ENCODE results near the gene SOS1. TPM values are rescaled to one million over a fixed set of nuclear protein-coding genes. Genes with fewer than 3 reads are reported as not detected.
"Not testable (repeated sequence)": the region's sequence is repeated elsewhere in the genome, so short reads cannot be mapped to it uniquely, and the experiment has no call there.

Gene SOS1
- total RNA-seq, 2 experiments from 2014 or later = 229 to 254 TPM

DNA sequence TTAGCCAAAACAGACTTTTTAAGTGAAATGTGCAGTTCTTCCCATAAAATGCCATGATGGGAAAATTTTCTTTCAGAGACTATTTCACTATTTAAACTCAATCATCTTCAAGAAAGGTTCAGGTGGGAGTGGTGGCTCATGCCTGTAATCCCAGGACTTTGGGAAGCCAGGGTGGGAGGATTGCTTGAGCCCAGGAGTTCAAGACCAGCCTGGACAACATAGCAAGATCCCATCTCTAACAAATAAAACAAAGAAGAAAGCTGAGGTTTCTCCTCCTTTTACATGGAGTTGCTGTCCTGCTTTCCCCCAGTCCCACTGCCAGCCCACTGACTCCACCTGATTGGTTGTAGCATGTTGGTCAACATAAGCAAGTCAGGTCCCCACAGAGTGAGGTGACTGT, 25.8 kb upstream of the SOS1 start:
- POLR2A ChIA-PET = interaction anchor here (16.3 kb wide), 1 partner anchor 23 kb away, joined by 770 read pairs; the partner anchor contains the start of gene SOS1
- Mint-ChIP-seq H3K27ac (no peak overlapping the region), H3K4me3 (no peak overlapping the region), H3K9me3 (peaks cover 8% of the 10 kb centered on the region), H3K36me3 (ENCODE audit: low read depth) (peaks cover 7% of the 10 kb centered on the region), H3K4me1 (peaks cover 40% of the 10 kb centered on the region), H3K27me3 (no peaks in the 10 kb centered on the region)
- CTCF ChIA-PET = interaction anchor here (1.3 kb wide), 1 partner anchor 22 kb away, joined by 4 read pairs; no protein-coding TSS in a partner anchor
- no peak for DNase-seq

DNA sequence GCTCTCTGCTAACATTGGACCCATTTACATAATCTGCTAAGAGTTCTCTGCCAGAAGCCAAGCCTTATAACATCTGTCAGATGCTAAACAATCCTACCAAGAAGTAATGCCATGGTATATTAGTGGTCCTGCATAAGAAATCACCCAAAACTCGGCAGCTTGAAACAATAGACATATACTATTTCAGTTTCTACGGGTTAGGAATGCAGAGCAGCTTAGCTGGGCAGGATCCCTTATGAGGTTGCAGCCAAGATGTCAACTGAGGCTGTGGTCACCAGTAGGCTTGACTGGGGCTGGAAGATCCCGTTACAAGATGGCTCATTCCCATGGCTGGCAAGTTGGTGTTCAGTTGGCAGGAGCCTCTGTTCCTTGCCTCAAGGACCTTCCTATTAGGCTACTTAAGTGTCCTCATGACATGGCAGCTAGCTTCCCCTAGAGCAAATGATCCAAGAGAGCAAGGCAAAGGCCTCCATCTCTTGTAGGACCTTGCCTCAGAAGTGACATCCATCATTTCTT, 25.1 kb upstream of the SOS1 start:
- H3K9me3 Mint-ChIP-seq = peaks cover 8% of the 10 kb centered on the region
- CTCF ChIA-PET = interaction anchor here (1.1 to 5.2 kb wide), 2 partner anchors 20 to 61 kb away, joined by 3 to 42 read pairs; no protein-coding TSS in a partner anchor

DNA sequence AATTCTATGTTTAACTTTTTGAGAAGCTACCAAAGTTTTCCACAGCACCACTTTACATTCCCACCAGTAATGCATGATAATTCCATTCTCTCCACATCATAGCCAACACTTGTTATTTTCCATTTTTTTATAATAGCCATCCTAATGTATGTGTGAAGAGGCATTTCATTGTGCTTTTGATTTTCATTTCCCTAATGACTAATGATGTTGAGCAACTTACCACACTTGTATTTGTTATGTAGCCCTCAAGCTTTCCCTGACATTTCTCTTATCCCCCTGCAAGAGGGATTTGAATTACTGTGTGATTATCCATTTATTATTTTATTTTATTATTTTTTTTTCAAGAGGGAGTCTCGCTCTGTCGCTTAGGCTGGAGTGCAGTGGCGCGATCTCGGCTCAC, 23.6 kb upstream of the SOS1 start:
- Mint-ChIP-seq H3K9me3 (peaks cover 8% of the 10 kb centered on the region), H3K4me1 (peaks cover 51% of the 10 kb centered on the region), H3K27ac (no peak overlapping the region), H3K27me3 (no peaks in the 10 kb centered on the region), H3K4me3 (no peak overlapping the region), H3K36me3 (ENCODE audit: low read depth) (peaks cover 7% of the 10 kb centered on the region)
- ChIA-PET CTCF (interaction anchor here (3.5 to 5.2 kb wide), 3 partner anchors 16 to 84 kb away, joined by 14 to 42 read pairs (median 26); no protein-coding TSS in a partner anchor), POLR2A (interaction anchor here (0.9 to 16.3 kb wide), 3 partner anchors 21 to 84 kb away, joined by 3 to 770 read pairs (median 238); partner anchors contain the start of gene SOS1)
- DNase-seq = no peak

More for the DNA sequence above, 25.1 kb upstream of the SOS1 start:
- H3K36me3 Mint-ChIP-seq (ENCODE audit: low read depth) = peaks cover 7% of the 10 kb centered on the region
- no peak for DNase-seq
- H3K27ac Mint-ChIP-seq = no peak overlapping the region
- no peaks in the 10 kb centered on the region for H3K27me3 Mint-ChIP-seq
- H3K4me3 Mint-ChIP-seq = no peak overlapping the region
- H3K4me1 Mint-ChIP-seq = peaks cover 46% of the 10 kb centered on the region
- POLR2A ChIA-PET = interaction anchor here (16.3 kb wide), 1 partner anchor 22 kb away, joined by 770 read pairs; the partner anchor contains the start of gene SOS1

DNA sequence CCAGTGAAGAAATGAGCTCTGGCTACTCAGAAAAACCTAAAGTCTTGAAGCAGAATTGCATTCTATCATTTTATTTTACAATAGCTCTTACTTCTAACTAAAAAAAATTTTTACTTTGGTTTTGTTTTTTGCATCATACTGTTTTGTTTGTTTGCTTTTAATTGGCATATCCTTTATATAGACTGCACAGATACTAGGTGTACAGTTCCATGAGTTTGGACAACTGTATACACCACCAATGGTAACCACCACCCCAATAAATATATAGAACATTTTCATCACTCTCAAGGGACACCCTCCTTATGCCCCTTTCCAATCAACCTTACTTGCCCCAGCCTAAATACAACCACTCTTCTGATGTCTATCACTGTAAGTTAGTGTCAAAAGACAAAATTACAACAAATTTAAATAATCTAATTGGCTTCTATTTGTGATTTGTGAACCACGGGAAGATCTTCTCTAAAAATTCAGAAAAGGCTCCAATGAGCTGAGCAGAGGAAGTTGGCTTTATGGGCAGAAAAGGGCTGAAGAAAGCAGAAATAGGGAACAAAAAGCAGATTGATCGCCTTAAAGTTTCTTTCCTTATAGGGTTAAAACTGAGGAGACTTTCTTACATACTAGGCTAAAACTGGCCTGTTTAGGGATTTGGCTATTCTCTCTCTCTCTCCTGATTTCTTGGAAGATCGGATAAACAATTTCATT, 22.2 kb upstream of the SOS1 start:
- peaks cover 62% of the 10 kb centered on the region for H3K4me1 Mint-ChIP-seq
- no peak for DNase-seq
- POLR2A ChIA-PET = interaction anchor here (0.7 to 16.3 kb wide), 13 partner anchors 10 to 392 kb away, joined by 3 to 770 read pairs (median 4); partner anchors contain the start of genes SOS1 and SRSF7
- H3K27me3 Mint-ChIP-seq = no peaks in the 10 kb centered on the region
- no peak overlapping the region for H3K4me3 Mint-ChIP-seq
- CTCF ChIA-PET = interaction anchor here (1.2 to 5.2 kb wide), 7 partner anchors 14 to 196 kb away, joined by 3 to 42 read pairs (median 14); partner anchors contain the start of gene SOS1
- peak overlapping the region; percentile 93 for H3K27ac Mint-ChIP-seq
- peaks cover 7% of the 10 kb centered on the region for H3K36me3 Mint-ChIP-seq (ENCODE audit: low read depth)
- peaks cover 5% of the 10 kb centered on the region for H3K9me3 Mint-ChIP-seq

DNA sequence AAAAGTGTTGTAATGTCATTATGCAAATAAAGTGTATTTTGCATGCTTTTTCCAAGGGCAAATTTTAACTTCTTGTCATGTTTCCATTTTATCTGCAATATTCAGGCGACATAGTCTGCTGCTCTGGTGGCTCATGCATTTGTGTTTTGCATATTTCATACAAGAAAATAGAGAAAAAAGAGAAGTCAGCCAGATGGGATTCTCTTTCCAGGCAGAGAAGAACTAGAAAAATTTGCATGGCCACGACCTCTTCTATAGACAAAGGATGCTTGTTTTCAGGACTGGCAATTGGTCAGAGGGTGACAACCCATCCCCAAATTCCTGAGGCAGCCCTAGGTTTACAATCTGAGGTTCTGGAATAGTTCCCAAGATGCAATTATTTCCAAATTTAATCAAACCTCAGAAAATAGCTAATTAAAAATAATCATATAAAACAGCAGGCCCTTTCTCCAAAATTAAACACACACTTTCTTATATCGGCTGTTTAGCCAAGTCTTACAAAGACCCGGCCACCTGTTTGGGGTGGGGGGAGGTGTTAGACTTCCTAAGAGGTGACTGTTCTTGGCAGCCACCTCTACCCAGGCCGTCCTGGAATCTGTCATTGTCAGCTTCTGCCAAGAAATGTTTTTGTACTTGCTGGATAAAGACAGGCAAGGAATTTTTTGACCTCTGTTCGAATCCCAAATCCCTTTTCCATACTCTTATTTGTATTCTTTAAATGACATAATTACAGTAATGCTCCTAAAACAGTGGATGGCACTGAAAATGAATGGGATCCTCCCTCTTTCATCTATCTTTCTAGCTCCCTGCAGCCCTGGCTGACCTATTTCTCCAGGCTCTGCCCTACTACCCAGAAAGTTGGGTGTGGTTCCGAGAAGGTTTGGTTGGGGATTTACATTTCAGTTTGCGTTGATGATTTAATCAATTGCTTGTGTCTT, 20.8 kb upstream of the SOS1 start:
- Mint-ChIP-seq H3K4me1 (peaks cover 72% of the 10 kb centered on the region), H3K36me3 (ENCODE audit: low read depth) (peaks cover 3% of the 10 kb centered on the region)
- POLR2A ChIA-PET = interaction anchor here (1.0 to 16.3 kb wide), 10 partner anchors 8 to 390 kb away, joined by 3 to 770 read pairs (median 5); partner anchors contain the start of genes SOS1 and SRSF7

DNA sequence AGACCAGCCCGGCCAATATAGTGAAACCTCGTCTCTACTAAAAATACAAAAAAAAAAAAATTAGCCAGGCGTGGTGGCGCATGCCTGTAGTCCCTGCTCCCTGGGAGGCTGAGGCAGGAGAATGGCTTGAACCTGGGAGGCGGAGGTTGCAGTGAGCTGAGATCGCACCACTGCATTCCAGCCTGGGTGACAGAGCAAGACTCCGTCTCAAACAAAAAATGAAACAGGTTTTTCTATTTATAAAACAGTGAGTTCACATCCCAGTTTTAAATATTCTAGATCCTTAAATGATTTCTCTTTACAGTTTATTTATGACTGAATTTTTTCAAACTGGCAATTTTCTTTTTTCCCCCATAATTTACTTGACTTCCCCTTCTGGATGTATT, 20.1 kb upstream of the SOS1 start:
- ChIA-PET CTCF (interaction anchor here (1.2 to 5.2 kb wide), 7 partner anchors 12 to 87 kb away, joined by 4 to 42 read pairs (median 9); partner anchors contain the start of gene SOS1), POLR2A (interaction anchor here (1.0 to 16.3 kb wide), 8 partner anchors 8 to 390 kb away, joined by 3 to 770 read pairs (median 8); partner anchors contain the start of genes SOS1 and SRSF7)
- H3K9me3 Mint-ChIP-seq; DNase-seq; H3K27me3 Mint-ChIP-seq; H3K36me3 Mint-ChIP-seq (ENCODE audit: low read depth); H3K4me3 Mint-ChIP-seq: not testable (repeated sequence)
- H3K4me1 Mint-ChIP-seq = peaks cover 78% of the 10 kb centered on the region
- peak overlapping the region; percentile 93 for H3K27ac Mint-ChIP-seq

More for the DNA sequence above, 20.8 kb upstream of the SOS1 start:
- peak; percentile 71 for DNase-seq
- H3K27me3 Mint-ChIP-seq = no peaks in the 10 kb centered on the region
- no peak overlapping the region for H3K4me3 Mint-ChIP-seq
- peak overlapping the region; percentile 93 for H3K27ac Mint-ChIP-seq
- CTCF ChIA-PET = interaction anchor here (0.7 to 5.2 kb wide), 9 partner anchors 13 to 194 kb away, joined by 3 to 42 read pairs (median 7); partner anchors contain the start of gene SOS1
- peaks cover 3% of the 10 kb centered on the region for H3K9me3 Mint-ChIP-seq

DNA sequence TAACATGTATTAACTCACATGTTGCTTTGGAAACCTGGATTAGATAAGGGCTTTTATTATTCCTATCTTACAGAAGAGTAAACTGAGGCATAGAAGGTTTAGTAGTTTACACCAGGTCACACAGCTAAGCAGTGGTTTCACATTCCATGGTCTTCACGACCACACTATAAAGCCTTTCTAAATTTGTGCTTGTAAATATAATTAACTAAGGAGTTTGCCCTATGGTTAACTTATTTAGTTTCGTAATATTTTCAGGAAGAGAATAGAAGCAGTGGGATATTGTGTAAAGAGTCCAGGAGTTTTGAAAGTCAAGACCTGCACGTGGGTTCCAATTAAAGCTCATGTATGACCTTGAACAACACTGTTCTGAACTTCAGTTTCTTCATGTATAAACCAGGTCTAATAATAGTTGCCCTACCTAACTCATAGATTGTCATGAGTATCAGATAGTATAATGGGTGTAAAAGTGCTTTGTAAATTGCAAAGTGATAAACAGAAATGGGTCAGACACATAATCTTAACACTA, 19.5 kb upstream of the SOS1 start:
- no peak overlapping the region for H3K4me3 Mint-ChIP-seq
- H3K4me1 Mint-ChIP-seq = peaks cover 84% of the 10 kb centered on the region
- H3K9me3 Mint-ChIP-seq = peaks cover 3% of the 10 kb centered on the region
- ChIA-PET CTCF (interaction anchor here (1.0 to 1.6 kb wide), 4 partner anchors 16 to 75 kb away, joined by 3 to 9 read pairs (median 4); partner anchors contain the start of gene SOS1), POLR2A (interaction anchor here (1.0 to 16.3 kb wide), 5 partner anchors 17 to 87 kb away, joined by 3 to 770 read pairs (median 6); partner anchors contain the start of gene SOS1)
- DNase-seq = no peak
- peaks cover 2% of the 10 kb centered on the region for H3K36me3 Mint-ChIP-seq (ENCODE audit: low read depth)
- H3K27me3 Mint-ChIP-seq = no peaks in the 10 kb centered on the region
- peak overlapping the region; percentile 93 for H3K27ac Mint-ChIP-seq

DNA sequence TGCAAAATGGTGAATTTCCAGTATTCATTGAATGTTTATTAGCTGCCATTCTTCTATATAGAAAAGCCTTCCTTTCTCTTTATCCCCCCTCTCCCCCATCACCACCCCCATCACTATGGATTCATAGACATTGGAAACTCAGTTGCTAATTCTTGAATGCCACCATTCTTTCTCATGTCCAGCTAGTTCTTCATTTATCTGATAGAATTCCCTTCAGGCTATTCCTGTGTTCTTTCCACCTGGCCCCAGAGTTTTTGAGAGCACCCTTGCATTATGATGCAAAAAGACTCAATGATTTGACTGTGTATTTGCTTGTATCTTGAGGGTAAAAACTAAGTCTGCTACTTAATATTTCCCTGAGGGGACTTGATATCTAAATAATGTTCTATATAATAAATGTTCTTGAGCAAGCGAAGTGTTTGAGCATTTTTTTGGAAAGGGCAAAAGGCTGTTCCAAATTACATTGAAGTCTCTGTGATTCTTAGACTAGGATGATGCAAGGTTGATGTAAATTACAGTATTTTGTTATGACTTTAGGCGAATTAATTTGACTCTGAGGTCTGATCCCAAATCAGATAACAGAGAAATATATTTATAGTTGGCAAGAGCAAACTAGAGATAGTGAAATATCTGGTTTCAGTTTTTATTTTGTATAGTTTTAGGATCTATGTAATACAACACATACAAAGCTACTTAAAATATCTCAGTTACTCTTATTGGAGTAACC, 18.8 kb upstream of the SOS1 start:
- Mint-ChIP-seq H3K4me1 (peaks cover 81% of the 10 kb centered on the region), H3K27ac (peak overlapping the region; percentile 93)
- DNase-seq = no peak

DNA sequence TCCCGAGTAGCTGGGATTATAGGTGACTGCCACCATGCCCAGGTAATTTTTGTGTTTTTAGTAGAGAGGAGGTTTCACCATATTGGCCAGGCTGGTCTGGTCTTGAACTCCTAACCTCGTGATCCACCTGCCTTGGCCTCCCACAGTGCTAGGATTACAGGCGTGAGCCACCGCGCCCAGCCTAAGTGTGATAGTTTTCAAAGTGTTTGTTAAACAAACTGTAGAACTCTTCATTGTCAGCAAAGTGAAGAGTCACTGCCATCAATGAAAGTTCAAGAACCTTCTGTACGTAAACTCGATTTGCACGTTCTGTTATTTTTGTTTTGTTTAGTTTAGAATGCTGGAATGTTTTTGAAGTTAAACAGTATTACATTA, 18.0 kb upstream of the SOS1 start:
- POLR2A ChIA-PET = interaction anchor here (1.6 to 16.3 kb wide), 3 partner anchors 15 to 76 kb away, joined by 4 to 770 read pairs (median 238); partner anchors contain the start of gene SOS1
- Mint-ChIP-seq H3K27me3 (peaks cover 2% of the 10 kb centered on the region), H3K27ac (peak overlapping the region; percentile 93), H3K4me3 (no peak overlapping the region), H3K9me3 (no peaks in the 10 kb centered on the region), H3K4me1 (peaks cover 84% of the 10 kb centered on the region), H3K36me3 (ENCODE audit: low read depth) (peaks cover 2% of the 10 kb centered on the region)
- CTCF ChIA-PET = interaction anchor here (1.3 kb wide), 1 partner anchor 89 kb away, joined by 4 read pairs; no protein-coding TSS in a partner anchor
- no peak for DNase-seq

More for the DNA sequence above, 18.8 kb upstream of the SOS1 start:
- POLR2A ChIA-PET = interaction anchor here (1.0 to 16.3 kb wide), 5 partner anchors 16 to 88 kb away, joined by 3 to 770 read pairs (median 6); partner anchors contain the start of gene SOS1
- CTCF ChIA-PET = interaction anchor here (1.0 to 1.6 kb wide), 4 partner anchors 15 to 88 kb away, joined by 3 to 9 read pairs (median 4); partner anchors contain the start of gene SOS1
- H3K36me3 Mint-ChIP-seq (ENCODE audit: low read depth) = peaks cover 2% of the 10 kb centered on the region
- no peak overlapping the region for H3K4me3 Mint-ChIP-seq
- H3K9me3 Mint-ChIP-seq = no peaks in the 10 kb centered on the region
- no peaks in the 10 kb centered on the region for H3K27me3 Mint-ChIP-seq

DNA sequence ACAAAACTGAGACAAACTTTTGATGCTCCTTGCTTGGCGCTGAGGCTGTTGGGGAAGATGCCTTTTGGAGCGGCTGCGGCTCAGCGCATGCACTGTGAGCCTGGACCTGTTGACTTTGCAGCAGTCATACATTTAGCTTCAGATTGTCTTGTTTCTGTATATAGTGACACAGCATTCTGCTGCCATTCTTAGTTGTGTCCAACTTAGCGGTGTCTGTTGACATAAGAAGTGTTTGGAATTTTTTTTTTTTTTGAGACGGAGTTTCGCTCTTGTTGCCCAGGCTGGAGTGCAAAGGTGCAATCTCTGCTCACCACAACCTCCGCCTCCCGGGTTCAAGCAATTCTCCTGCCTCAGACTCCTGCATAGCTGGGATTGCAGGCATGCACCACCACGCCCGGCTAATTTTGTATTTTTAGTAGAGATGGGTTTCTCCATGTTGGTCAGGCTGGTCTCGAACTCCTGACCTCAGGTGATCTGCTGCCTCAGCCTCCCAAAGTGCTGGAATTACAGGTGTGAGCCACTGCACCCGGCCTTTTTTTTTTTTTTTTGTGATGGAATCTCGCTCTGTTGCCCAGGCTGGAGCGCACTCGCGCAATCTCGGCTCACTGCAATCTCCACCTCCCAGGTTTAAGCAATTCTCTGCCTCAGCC, 17.5 kb upstream of the SOS1 start:
- not testable (repeated sequence) for H3K36me3 Mint-ChIP-seq (ENCODE audit: low read depth)

More for the DNA sequence above, 17.5 kb upstream of the SOS1 start:
- ChIA-PET CTCF (interaction anchor here (1.2 to 2.6 kb wide), 2 partner anchors 14 to 80 kb away, joined by 4 to 14 read pairs; no protein-coding TSS in a partner anchor), POLR2A (interaction anchor here (3.2 to 16.3 kb wide), 3 partner anchors 15 to 90 kb away, joined by 22 to 770 read pairs (median 238); partner anchors contain the start of gene SOS1)
- H3K27me3 Mint-ChIP-seq, H3K4me3 Mint-ChIP-seq, DNase-seq, H3K9me3 Mint-ChIP-seq: not testable (repeated sequence)
- peak overlapping the region; percentile 93 for H3K27ac Mint-ChIP-seq
- H3K4me1 Mint-ChIP-seq = peaks cover 84% of the 10 kb centered on the region
